ENCODE results near the gene TAF6. TPM values are rescaled to one million over a fixed set of nuclear protein-coding genes. Genes with fewer than 3 reads are reported as not detected.

Gene TAF6
- total RNA-seq, 1 donor: 38.6 TPM

- TF ChIP-seq, protein P1, sequence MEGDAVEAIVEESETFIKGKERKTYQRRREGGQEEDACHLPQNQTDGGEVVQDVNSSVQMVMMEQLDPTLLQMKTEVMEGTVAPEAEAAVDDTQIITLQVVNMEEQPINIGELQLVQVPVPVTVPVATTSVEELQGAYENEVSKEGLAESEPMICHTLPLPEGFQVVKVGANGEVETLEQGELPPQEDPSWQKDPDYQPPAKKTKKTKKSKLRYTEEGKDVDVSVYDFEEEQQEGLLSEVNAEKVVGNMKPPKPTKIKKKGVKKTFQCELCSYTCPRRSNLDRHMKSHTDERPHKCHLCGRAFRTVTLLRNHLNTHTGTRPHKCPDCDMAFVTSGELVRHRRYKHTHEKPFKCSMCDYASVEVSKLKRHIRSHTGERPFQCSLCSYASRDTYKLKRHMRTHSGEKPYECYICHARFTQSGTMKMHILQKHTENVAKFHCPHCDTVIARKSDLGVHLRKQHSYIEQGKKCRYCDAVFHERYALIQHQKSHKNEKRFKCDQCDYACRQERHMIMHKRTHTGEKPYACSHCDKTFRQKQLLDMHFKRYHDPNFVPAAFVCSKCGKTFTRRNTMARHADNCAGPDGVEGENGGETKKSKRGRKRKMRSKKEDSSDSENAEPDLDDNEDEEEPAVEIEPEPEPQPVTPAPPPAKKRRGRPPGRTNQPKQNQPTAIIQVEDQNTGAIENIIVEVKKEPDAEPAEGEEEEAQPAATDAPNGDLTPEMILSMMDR (IDR thresholded peaks at IDR 0.05; ENCODE audit: insufficient read depth, low read length): no peak
- no peak for DNase-seq (ENCODE audit: low read depth)
- peak overlapping the region; percentile 96 for H3K4me3 ChIP-seq (ENCODE audit: low read depth, low read length)
Measured at GRCh38 chr7:100088095-100088620, 31.0 kb downstream of the TAF6 start.

DNA sequence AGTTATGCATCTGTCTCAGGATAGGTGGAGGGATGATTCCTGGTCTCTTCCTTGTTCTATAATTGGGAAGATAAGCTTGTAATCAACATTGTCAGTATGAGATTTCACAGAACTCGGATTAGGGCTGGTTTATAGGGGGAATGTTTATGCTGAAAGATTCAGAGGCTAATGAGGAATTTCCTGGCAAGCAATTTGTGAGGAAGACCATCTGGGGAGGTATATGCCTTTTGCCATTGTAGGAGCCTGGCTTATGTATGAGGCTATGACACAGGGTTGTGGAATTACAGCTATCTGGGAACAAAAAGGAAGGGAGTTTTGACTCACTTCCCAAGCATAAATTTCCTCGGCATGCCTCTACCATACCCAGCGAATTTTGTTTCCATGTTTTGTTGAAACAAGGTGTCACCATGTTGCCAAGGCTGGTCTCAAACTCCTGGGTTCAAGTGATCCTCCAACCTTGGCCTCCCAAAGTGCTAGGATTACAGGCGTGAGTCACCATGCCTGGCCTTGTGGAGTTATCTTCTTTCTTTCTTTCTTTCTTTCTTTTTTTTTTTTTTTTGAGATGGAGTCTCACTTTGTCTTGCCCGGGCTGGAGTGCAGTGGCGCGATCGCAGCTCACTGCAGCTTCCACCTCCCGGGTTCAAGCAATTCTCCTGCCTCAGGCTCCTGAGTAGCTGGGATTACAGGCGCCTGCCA is 32.0 kb downstream of the TAF6 start:
- TF ChIP-seq, protein P1 (IDR thresholded peaks at IDR 0.05; ENCODE audit: insufficient read depth, low read length): no peak
- peak; percentile 100 for DNase-seq (ENCODE audit: low read depth)
- H3K4me3 ChIP-seq (ENCODE audit: low read depth, low read length): no peak overlapping the region

DNA sequence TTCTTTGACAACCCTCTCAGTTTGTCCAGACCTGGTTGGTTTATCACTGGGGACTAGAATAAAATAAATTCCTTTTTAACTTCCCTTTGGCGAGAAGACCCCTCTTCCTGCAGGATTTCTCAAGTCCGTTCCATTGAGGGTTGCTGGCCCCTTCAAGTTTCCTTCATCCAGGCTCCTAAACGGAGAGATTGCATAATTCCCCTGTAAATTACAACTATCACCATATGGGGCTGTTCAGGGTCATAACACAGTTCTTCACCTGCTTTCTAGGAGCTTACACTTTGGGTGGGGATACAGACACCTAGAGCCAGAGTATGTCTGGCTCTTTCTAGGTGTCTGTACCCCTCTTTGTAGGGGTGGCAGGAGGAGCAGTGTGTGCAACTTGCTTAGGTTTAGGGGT is 33.6 kb downstream of the TAF6 start:
- no peak for DNase-seq (ENCODE audit: low read depth)
- TF ChIP-seq, protein P1 (IDR thresholded peaks at IDR 0.05; ENCODE audit: insufficient read depth, low read length): no peak
- no peak overlapping the region for H3K4me3 ChIP-seq (ENCODE audit: low read depth, low read length)

DNA sequence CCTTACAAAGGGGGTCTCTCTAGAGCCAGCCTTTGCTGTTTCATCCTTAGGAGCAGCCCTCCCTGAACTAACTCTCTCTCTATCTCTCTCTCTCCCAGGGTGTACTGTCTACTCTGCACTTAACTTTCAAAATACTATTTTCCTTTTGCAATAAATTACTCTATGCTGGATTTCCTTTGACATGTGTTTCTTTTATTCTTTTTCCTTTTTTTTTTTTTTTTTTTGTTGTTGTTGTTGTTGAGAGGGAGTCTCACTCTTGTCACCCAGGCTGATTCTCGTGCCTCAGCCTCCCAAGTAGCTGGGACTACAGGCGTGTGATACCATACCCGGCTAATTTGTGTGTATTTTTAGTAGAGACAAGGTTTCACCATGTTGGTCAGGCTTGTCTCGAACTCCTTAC is 36.2 kb downstream of the TAF6 start:
- H3K4me3 ChIP-seq (ENCODE audit: low read depth, low read length): no peak overlapping the region
- DNase-seq (ENCODE audit: low read depth): no peak
- TF ChIP-seq, protein P1 (IDR thresholded peaks at IDR 0.05; ENCODE audit: insufficient read depth, low read length): no peak

- H3K4me3 ChIP-seq (ENCODE audit: low read depth, low read length): peak within 1 kb of the TSS; percentile 98
- TF ChIP-seq, protein P1 (IDR thresholded peaks at IDR 0.05; ENCODE audit: insufficient read depth, low read length): peak; percentile 79
- DNase-seq (ENCODE audit: low read depth): peak; percentile 99
Measured at GRCh38 chr7:100081535-100082102, 37.5 kb downstream of the TAF6 start, which contains the start of gene ZNF3. ZNF3 (minus strand) TSS chr7:100081723; CDS start chr7:100077357, 4,366 bp downstream.

DNA sequence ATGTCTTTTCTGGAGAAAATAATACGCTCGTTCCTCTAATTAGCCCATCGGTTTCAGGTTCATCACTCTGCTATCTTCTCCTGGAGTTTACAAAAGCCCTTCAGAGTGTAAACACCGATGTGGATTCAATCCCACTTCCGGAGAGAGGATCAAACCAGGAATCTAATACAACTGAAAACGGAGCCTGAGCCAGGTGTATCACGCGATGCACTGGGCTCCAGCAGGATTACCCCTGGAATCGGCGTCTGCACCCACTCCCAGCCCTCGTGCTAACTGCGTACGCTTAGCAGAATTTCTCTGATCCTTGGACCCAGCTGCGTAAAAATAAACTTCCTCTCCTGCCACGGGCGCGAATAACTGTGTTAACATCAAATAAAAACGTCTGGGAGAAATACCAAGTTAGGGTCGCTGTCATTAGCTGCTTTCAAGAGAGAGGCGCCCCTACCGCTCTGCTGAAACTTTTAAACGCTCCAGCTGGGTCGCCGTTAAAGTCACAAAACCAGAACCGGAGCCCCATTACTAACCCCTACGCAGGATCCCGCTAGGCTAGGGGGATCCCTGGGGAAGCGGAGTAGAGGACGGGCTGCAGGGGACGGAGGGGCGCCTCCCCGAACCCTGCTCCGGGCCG is 38.1 kb downstream of the TAF6 start:
- TF ChIP-seq, protein P1 (IDR thresholded peaks at IDR 0.05; ENCODE audit: insufficient read depth, low read length): no peak
- peak overlapping the region; percentile 98 for H3K4me3 ChIP-seq (ENCODE audit: low read depth, low read length)
- no peak for DNase-seq (ENCODE audit: low read depth)

All from fibroblast of the aortic adventitia (primary cell).